Activated CD4-positive, alpha-beta T cell treated with anti-CD3 and anti-CD28 coated beads, Interleukin-2, amount 50 U/mL, for 1 hour (primary cell): ENCODE results near the gene MAML1.

ENCODE experiments used
- DNase-seq: peaks from one replicate; pipeline ENCODE4 v3.0.0-alpha.2; 2020

MAML1 gene

GRCh38 chr5:179805070-179805528 is 72.5 kb downstream of the MAML1 start:
- no peak for DNase-seq

- no peak for DNase-seq
Observed at GRCh38 chr5:179805529-179806249, 73.1 kb downstream of the MAML1 start.

- DNase-seq, result peak; percentile 59
Observed at GRCh38 chr5:179806250-179807048, 73.8 kb downstream of the MAML1 start, which contains the start of gene MGAT4B. MGAT4B (minus strand) TSS chr5:179806866; CDS start chr5:179806583, 283 bp downstream.

- DNase-seq, result no peak
Observed at GRCh38 chr5:179812135-179812825, 79.7 kb downstream of the MAML1 start.

- DNase-seq, result no peak
Observed at GRCh38 chr5:179812997-179813607, 80.5 kb downstream of the MAML1 start.

- DNase-seq, result no peak
Observed at GRCh38 chr5:179814090-179814489, 81.5 kb downstream of the MAML1 start.

GRCh38 chr5:179815491-179816249 is 83.0 kb downstream of the MAML1 start:
- DNase-seq, result no peak

- no peak for DNase-seq
Observed at GRCh38 chr5:179816401-179816795, 83.8 kb downstream of the MAML1 start.

- DNase-seq, result no peak
Observed at GRCh38 chr5:179816796-179817469, 84.3 kb downstream of the MAML1 start.

- no peak for DNase-seq
Observed at GRCh38 chr5:179817470-179817840, 84.8 kb downstream of the MAML1 start.

GRCh38 chr5:179817890-179818745 is 85.5 kb downstream of the MAML1 start:
- no peak for DNase-seq

GRCh38 chr5:179818746-179819295 is 86.2 kb downstream of the MAML1 start:
- DNase-seq, result peak; percentile 83

- no peak for DNase-seq
Observed at GRCh38 chr5:179819296-179820126, 86.9 kb downstream of the MAML1 start.

- no peak for DNase-seq
Observed at GRCh38 chr5:179820127-179820482, 87.5 kb downstream of the MAML1 start.

GRCh38 chr5:179820483-179821297 is 88.1 kb downstream of the MAML1 start, which contains the start of gene SQSTM1:
SQSTM1 (plus strand) TSS chr5:179820905; CDS start chr5:179820937, 32 bp downstream.
- peak; percentile 79 for DNase-seq

GRCh38 chr5:179821298-179822058 is 88.9 kb downstream of the MAML1 start:
- peak; percentile 83 for DNase-seq

GRCh38 chr5:179822059-179822432 is 89.4 kb downstream of the MAML1 start:
- DNase-seq, result no peak
